K562 (cell line): Measurements from ENCODE around the gene SGO1. TPM values are rescaled to one million over a fixed set of nuclear protein-coding genes. Genes with fewer than 3 reads are reported as not detected.

Source experiments
- ARNT ChIP-seq, 2 experiments: fragments of 450-650 bp; IDR thresholded peaks; 2 replicates each; pipeline ENCODE4 v1.6.1; 2016; ENCODE audit warnings: mild to moderate bottlenecking in 1 of 2
- CHD1 ChIP-seq: fragments of 200-600 bp; sonication (generic); IDR thresholded peaks from one replicate; pipeline ENCODE4 v1.6.1; 2012; ENCODE audit warnings: mild to moderate bottlenecking, moderate library complexity, low read length, inconsistent platforms
- LARP7 ChIP-seq: fragments of 450-650 bp; IDR thresholded peaks from 2 replicates; pipeline ENCODE4 v1.6.1; 2016
- PCBP2 ChIP-seq: fragments of 200-400 bp; formaldehyde crosslinking; IDR thresholded peaks from 2 replicates; pipeline ENCODE4 v1.6.1; 2018; ENCODE audit warnings: low read length, low read depth, mild to moderate bottlenecking, moderate library complexity; ENCODE audit not compliant: poor library complexity, severe bottlenecking
- PTTG1 ChIP-seq: fragments of 450-650 bp; IDR thresholded peaks from 2 replicates; pipeline ENCODE4 v1.6.1; 2016; ENCODE audit warnings: low read depth, mild to moderate bottlenecking, missing genetic modification characterization, missing compliant biosample characterization
- RBBP5 ChIP-seq: fragments of 200-600 bp; sonication (generic); IDR thresholded peaks from 2 replicates; pipeline ENCODE4 v1.6.1; 2012; ENCODE audit warnings: borderline replicate concordance, mild to moderate bottlenecking, low read length, control low read depth, inconsistent platforms; ENCODE audit not compliant: insufficient read depth, poor library complexity, severe bottlenecking
- SMARCA4 ChIP-seq: fragments of 450-650 bp; IDR thresholded peaks from 2 replicates; pipeline ENCODE4 v1.6.1; 2016
- TGIF2 ChIP-seq: sonication (generic); formaldehyde crosslinking; IDR thresholded peaks from 2 replicates; pipeline ENCODE4 v1.8.1; 2022; ENCODE audit warnings: mild to moderate bottlenecking, missing genetic modification reagents, moderate library complexity
- ZC3H11A ChIP-seq: IDR thresholded peaks from 2 replicates; pipeline ENCODE4 v1.6.1; 2012; ENCODE audit warnings: low read depth, low read length, improper control_type of control experiment
- ZNF134 ChIP-seq: fragments of 250-450 bp; sonication (Bioruptor Pico); conservative IDR thresholded peaks from 2 replicates; pipeline ENCODE4 v1.4.0; 2020
- ZNF212 ChIP-seq: fragments of 450-650 bp; formaldehyde crosslinking; IDR thresholded peaks from 2 replicates; pipeline ENCODE4 v1.4.0; 2020; ENCODE audit warnings: mild to moderate bottlenecking
- ZNF324 ChIP-seq: fragments of 250-450 bp; sonication (Bioruptor Pico); IDR thresholded peaks from 2 replicates; pipeline ENCODE4 v1.4.0; 2020; ENCODE audit warnings: mild to moderate bottlenecking
- ZNF436 ChIP-seq: fragments of 250-450, 450-650 bp; sonication (Bioruptor Pico); formaldehyde crosslinking; IDR thresholded peaks from 2 replicates; pipeline ENCODE4 v1.7.0; 2020; ENCODE audit warnings: mild to moderate bottlenecking
- ZNF699 ChIP-seq: fragments of 250-450 bp; sonication (Bioruptor Pico); IDR thresholded peaks from 2 replicates; pipeline ENCODE4 v1.8.0; 2021; ENCODE audit warnings: mild to moderate bottlenecking, moderate library complexity; ENCODE audit not compliant: insufficient replicate concordance
- polyA plus RNA-seq, 8 experiments: library from polyadenylated mRNA; depleted of rRNA in 4 of 8; stranded (reverse) in 5 of 8; unstranded in 3 of 8; fragments of >200 nt; fragmentation: Nextera tagmentation in 2 of 8; fragmentation: Illumina TruSeq in 1 of 8; extraction: Ambion mirVana in 2 of 8; extraction: Trizol in 1 of 8; gene quantifications; 2 replicates each; pipeline versions ENCODE4 v1.2.1 to v1.2.3, GENCODE V29; 2011 to 2014; ENCODE audit warnings: inconsistent platforms in 1 of 8, missing spikeins in 1 of 8
- total RNA-seq, 7 experiments: library from RNA; depleted of rRNA in 6 of 7; stranded (reverse); fragments of >200 nt in 6 of 7; fragmentation: Illumina TruSeq in 2 of 7; extraction: Trizol in 2 of 7; gene quantifications; 2 replicates each; pipeline versions ENCODE4 v1.2.1 to v1.2.3, GENCODE V29; 2011 to 2021; ENCODE audit warnings: low replicate concordance in 1 of 7
- TF ChIP-seq, protein P1 (sequence below): fragments of 250-450 bp; sonication (Bioruptor Pico); IDR thresholded peaks from 2 replicates; pipeline ENCODE4 v1.5.0; 2020; ENCODE audit warnings: mild to moderate bottlenecking, borderline replicate concordance
- TF ChIP-seq, protein P2 (sequence below): fragments of 250-450 bp; sonication (Bioruptor Pico); IDR thresholded peaks from 2 replicates; pipeline ENCODE4 v1.6.1; 2021; ENCODE audit warnings: mild to moderate bottlenecking
- TF ChIP-seq, protein P3 (sequence below): fragments of 450-650 bp; IDR thresholded peaks from 2 replicates; pipeline ENCODE4 v1.6.1; 2016; ENCODE audit warnings: borderline replicate concordance
- TF ChIP-seq, protein P4 (sequence below): sonication (generic); formaldehyde crosslinking; IDR thresholded peaks from 2 replicates; pipeline ENCODE4 v1.8.0; 2023; ENCODE audit warnings: mild to moderate bottlenecking, missing genetic modification reagents

SGO1 gene
- total and polyA plus RNA-seq, 9 of the 15 experiments (the other 6 are each of a cell fraction or from before 2014, with no cell fraction given): 13.7 to 57.3 (median 28.2) TPM

DNA sequence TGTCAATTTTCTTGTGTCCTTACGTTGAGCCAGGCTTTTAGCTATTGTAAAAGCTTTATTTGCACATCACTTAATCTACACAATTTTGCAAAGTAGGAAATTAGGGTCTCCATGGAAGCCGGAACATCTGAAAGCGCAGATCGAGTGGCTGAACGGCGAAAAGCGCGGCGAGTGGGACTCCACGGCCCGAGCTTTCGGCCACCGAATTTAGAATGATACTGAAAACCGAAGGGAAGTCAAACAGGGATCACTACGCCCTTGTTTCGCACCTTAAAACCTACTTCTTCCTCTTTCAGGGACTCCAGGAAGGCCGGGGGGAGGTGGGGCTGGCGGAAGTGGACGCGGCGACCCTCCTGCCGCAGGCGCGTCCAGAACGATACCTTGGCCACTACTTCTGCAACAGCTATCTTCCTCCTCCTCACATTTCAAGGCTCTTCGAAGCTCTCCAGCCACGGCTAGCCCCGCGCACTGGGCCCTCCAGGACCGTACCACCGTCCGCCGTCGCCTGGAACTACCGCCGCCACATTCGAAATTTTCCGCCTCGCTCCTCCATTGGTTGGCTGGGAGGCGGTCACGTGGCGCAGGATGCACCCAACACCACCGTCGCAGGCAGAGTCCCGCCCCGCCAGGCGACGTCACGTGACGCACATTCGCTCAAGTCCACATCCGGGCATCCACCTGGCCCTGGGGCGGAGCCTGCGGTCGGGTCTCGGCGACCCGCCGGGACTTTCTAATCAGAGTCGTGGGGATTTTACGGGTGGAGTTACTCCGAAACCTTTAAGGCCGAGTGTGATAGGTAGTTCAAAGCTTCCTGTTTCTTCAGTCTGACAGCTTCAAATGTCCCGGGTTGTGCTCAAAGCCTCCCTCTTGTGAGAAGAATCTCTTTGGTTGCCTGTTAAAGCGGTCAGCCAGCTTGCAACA is at the start of gene SGO1 (continued):
- TF ChIP-seq, protein P1, sequence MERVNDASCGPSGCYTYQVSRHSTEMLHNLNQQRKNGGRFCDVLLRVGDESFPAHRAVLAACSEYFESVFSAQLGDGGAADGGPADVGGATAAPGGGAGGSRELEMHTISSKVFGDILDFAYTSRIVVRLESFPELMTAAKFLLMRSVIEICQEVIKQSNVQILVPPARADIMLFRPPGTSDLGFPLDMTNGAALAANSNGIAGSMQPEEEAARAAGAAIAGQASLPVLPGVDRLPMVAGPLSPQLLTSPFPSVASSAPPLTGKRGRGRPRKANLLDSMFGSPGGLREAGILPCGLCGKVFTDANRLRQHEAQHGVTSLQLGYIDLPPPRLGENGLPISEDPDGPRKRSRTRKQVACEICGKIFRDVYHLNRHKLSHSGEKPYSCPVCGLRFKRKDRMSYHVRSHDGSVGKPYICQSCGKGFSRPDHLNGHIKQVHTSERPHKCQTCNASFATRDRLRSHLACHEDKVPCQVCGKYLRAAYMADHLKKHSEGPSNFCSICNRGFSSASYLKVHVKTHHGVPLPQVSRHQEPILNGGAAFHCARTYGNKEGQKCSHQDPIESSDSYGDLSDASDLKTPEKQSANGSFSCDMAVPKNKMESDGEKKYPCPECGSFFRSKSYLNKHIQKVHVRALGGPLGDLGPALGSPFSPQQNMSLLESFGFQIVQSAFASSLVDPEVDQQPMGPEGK (CRISPR knock-in tag): no peak
- TF ChIP-seq CHD1 (peak; percentile 66), PCBP2 (no peak), ZNF436 (no peak), ARNT (IDR thresholded peaks at IDR 0.05) (0 out of 4 replicates have a peak, but pooled peaks of 1 of the 2 experiments have one; percentile 59), ZNF212 (CRISPR knock-in tag) (no peak), TGIF2 (CRISPR knock-in tag) (no peak), ZC3H11A (0 out of 2 replicates have a peak, but pooled peaks have one; percentile 42), ZNF134 (CRISPR knock-in tag) (no peak), ZNF324 (CRISPR knock-in tag) (no peak; the same call in 1 of the 2 replicates), SMARCA4 (peak; percentile 34), RBBP5 (peak; percentile 94), PTTG1 (tag) (no peak), ZNF699 (CRISPR knock-in tag) (no peak), LARP7 (0 out of 2 replicates have a peak, but pooled peaks have one; percentile 39)
- TF ChIP-seq, protein P2, sequence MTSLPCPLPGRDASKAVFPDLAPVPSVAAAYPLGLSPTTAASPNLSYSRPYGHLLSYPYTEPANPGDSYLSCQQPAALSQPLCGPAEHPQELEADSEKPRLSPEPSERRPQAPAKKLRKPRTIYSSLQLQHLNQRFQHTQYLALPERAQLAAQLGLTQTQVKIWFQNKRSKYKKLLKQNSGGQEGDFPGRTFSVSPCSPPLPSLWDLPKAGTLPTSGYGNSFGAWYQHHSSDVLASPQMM (CRISPR knock-in tag): no peak
- TF ChIP-seq, protein P3, sequence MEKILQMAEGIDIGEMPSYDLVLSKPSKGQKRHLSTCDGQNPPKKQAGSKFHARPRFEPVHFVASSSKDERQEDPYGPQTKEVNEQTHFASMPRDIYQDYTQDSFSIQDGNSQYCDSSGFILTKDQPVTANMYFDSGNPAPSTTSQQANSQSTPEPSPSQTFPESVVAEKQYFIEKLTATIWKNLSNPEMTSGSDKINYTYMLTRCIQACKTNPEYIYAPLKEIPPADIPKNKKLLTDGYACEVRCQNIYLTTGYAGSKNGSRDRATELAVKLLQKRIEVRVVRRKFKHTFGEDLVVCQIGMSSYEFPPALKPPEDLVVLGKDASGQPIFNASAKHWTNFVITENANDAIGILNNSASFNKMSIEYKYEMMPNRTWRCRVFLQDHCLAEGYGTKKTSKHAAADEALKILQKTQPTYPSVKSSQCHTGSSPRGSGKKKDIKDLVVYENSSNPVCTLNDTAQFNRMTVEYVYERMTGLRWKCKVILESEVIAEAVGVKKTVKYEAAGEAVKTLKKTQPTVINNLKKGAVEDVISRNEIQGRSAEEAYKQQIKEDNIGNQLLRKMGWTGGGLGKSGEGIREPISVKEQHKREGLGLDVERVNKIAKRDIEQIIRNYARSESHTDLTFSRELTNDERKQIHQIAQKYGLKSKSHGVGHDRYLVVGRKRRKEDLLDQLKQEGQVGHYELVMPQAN: peak; percentile 98
- TF ChIP-seq, protein P4, sequence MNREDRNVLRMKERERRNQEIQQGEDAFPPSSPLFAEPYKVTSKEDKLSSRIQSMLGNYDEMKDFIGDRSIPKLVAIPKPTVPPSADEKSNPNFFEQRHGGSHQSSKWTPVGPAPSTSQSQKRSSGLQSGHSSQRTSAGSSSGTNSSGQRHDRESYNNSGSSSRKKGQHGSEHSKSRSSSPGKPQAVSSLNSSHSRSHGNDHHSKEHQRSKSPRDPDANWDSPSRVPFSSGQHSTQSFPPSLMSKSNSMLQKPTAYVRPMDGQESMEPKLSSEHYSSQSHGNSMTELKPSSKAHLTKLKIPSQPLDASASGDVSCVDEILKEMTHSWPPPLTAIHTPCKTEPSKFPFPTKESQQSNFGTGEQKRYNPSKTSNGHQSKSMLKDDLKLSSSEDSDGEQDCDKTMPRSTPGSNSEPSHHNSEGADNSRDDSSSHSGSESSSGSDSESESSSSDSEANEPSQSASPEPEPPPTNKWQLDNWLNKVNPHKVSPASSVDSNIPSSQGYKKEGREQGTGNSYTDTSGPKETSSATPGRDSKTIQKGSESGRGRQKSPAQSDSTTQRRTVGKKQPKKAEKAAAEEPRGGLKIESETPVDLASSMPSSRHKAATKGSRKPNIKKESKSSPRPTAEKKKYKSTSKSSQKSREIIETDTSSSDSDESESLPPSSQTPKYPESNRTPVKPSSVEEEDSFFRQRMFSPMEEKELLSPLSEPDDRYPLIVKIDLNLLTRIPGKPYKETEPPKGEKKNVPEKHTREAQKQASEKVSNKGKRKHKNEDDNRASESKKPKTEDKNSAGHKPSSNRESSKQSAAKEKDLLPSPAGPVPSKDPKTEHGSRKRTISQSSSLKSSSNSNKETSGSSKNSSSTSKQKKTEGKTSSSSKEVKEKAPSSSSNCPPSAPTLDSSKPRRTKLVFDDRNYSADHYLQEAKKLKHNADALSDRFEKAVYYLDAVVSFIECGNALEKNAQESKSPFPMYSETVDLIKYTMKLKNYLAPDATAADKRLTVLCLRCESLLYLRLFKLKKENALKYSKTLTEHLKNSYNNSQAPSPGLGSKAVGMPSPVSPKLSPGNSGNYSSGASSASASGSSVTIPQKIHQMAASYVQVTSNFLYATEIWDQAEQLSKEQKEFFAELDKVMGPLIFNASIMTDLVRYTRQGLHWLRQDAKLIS (CRISPR knock-in tag): no peak
